Testis (tissue), 3 donors: Measurements from ENCODE around the gene FBXO8. TPM values are rescaled to one million over a fixed set of nuclear protein-coding genes. Genes with fewer than 3 reads are reported as not detected.

ENCODE experiments used
- DNase-seq: peaks from one replicate; pipeline ENCODE4 v3.0.0-alpha.2; 2019
- H3K27ac ChIP-seq, 2 donors: fragments of 200-600 bp; sonication (generic); one replicate each; pipeline ENCODE4 v1.5.1; 2019
- H3K27me3 ChIP-seq: fragments of 200-600 bp; sonication (generic); one replicate; pipeline ENCODE4 v1.5.1; 2019
- H3K36me3 ChIP-seq: fragments of 200-600 bp; sonication (generic); one replicate; pipeline ENCODE4 v1.5.1; 2017; ENCODE audit warnings: low read depth; ENCODE audit errors: missing control alignments
- H3K4me1 ChIP-seq: fragments of 200-600 bp; sonication (generic); one replicate; pipeline ENCODE4 v1.5.1; 2019
- H3K4me3 ChIP-seq, 2 donors: fragments of 200-600 bp; sonication (generic); one replicate each; pipeline ENCODE4 v1.5.1; 2017 to 2019
- H3K9me3 ChIP-seq: fragments of 200-600 bp; sonication (generic); one replicate; pipeline ENCODE4 v1.5.1; 2017
- POLR2A ChIP-seq: fragments of 450-650 bp; IDR thresholded peaks from one replicate; pipeline ENCODE4 v1.6.1; 2017; ENCODE audit warnings: antibody characterized with exemption, mild to moderate bottlenecking, moderate library complexity
- WGBS, 2 donors: methylation state at CpG; one replicate each; pipeline ENCODE4 v1.1.5; 2018; 5-methylcytosine and 5-hydroxymethylcytosine counted together
- intact Hi-C: fragments of 100-400 bp; cut with DNase I; formaldehyde crosslinking; loops from one replicate; pipeline ENCODE4 v1.15.1; 2023; ENCODE audit warnings: low total_unique reads
- polyA plus RNA-seq: library from polyadenylated mRNA; stranded (reverse); fragments of 350-450 nt; fragmentation: Illumina TruSeq; extraction: RNeasy Lipid Tissue Mini Kit (QIAGEN cat#74804); gene quantifications from one replicate; pipeline ENCODE4 v1.2.3, GENCODE V29; 2014; ENCODE audit warnings: low read depth, low replicate concordance; ENCODE audit not compliant: insufficient read depth
- total RNA-seq, 2 donors: library from RNA; depleted of rRNA; stranded (reverse); fragments of >200 nt; gene quantifications; one replicate each; pipeline ENCODE4 v1.2.3, GENCODE V29; 2016
- TF ChIP-seq, protein P1 (sequence below), 3 experiments: fragments of 450-650 bp in 2 of 3; fragments of 200-600 bp in 1 of 3; sonication (generic) in 1 of 3; IDR thresholded peaks; one replicate each; pipeline ENCODE4 v1.5.1; 2016 to 2019; ENCODE audit warnings: antibody characterized with exemption in 3 of 3, mild to moderate bottlenecking in 2 of 3, moderate library complexity in 1 of 3

The FBXO8 gene
- total and polyA plus RNA-seq, 3 donors from 2014 or later, result 22.6 to 25.5 (median 24.5) TPM

DNA sequence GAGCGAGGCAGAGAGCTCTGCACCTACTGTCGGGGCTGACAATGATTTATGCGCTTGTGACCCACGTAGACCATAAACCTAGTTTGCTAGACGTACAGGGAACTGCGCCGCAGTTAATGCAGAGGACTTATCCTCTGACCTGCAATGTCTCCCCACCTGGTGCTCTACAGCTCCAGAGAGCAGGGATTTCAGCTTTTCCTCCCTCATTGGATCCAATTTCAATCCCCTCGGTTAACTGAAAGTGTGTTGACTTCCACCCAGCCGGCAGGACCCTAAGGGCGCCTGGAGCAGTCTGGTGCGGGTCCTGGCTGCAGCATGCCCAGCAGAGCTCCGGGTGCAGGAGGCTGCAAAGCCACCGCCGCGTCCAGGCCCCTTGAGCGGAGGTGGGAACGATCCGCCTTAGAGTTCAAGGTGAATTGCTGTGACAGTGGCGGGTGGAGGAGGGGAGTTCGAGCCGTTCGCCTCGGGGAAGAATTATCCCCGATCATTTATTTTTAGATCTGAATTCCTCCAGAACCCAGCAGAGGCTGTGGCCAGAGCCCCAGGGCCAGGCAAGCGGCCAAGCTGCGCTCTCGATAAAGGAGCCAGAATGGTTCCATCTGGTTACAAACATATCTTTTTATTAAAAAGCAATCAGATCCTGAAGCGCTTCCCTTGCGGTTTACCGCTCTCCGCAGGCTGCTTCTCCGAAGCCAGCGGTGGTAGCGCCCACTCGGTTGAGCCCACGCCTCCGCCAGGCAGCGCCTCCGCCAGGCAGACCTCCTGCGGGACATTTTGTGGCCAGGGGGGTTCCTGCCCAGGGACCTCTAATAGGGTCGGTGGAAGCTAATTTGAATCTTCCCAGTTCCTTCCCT is 66.0 kb downstream of the FBXO8 start:
- DNase-seq, result peak; percentile 32
- no peaks in the 10 kb centered on the region for H3K27me3 ChIP-seq
- peak overlapping the region; percentile 6 for H3K4me3 ChIP-seq
- no peaks in the 10 kb centered on the region for H3K9me3 ChIP-seq
- no peaks in the 10 kb centered on the region for H3K36me3 ChIP-seq
- WGBS, 2 donors, result 1 to 4% methylated on average over 25 to 41 of the region's 41 CpGs
- H3K4me1 ChIP-seq, result peaks cover 20% of the 10 kb centered on the region
- TF ChIP-seq POLR2A, result no peak
- TF ChIP-seq, protein P1, sequence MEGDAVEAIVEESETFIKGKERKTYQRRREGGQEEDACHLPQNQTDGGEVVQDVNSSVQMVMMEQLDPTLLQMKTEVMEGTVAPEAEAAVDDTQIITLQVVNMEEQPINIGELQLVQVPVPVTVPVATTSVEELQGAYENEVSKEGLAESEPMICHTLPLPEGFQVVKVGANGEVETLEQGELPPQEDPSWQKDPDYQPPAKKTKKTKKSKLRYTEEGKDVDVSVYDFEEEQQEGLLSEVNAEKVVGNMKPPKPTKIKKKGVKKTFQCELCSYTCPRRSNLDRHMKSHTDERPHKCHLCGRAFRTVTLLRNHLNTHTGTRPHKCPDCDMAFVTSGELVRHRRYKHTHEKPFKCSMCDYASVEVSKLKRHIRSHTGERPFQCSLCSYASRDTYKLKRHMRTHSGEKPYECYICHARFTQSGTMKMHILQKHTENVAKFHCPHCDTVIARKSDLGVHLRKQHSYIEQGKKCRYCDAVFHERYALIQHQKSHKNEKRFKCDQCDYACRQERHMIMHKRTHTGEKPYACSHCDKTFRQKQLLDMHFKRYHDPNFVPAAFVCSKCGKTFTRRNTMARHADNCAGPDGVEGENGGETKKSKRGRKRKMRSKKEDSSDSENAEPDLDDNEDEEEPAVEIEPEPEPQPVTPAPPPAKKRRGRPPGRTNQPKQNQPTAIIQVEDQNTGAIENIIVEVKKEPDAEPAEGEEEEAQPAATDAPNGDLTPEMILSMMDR (IDR thresholded peaks at IDR 0.05), result no peak
- intact Hi-C loops, result no loop called here
- H3K27ac ChIP-seq, result no peak overlapping the region

DNA sequence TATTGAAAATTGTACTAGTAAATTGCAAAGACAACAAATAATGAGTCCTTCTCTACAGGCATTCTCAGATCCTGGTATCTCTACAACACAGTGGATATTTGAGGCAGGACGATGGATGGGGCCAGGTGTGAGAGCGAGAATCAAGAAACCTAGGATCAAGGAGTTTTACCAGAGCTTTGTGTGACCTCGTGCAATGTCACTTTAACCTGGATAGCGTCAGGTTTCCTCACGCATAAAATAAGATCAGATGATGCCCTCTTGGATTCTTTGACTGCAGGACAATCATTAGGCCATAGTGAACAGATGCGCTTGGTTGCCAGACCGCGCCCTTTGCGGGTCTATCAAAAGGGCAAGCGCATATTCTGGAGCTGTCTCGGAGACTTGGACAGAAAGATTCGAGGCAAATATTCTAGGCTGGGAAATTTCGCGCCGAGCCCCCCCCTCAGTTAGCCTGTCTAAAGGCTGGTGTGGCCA is 66.6 kb downstream of the FBXO8 start:
- WGBS, 2 donors, result 21 to 29% methylated on average over 15 of the region's 15 CpGs
- Histone ChIP-seq H3K36me3 (no peaks in the 10 kb centered on the region), H3K27me3 (no peaks in the 10 kb centered on the region), H3K9me3 (no peaks in the 10 kb centered on the region), H3K4me3 (peak overlapping the region in 1 of 2 donors; percentile 6), H3K4me1 (peaks cover 20% of the 10 kb centered on the region), H3K27ac (no peak overlapping the region)
- intact Hi-C loops, result no loop called here
- no peak for TF ChIP-seq POLR2A
- TF ChIP-seq, protein P1 (IDR thresholded peaks at IDR 0.05), result no peak
- DNase-seq, result no peak

DNA sequence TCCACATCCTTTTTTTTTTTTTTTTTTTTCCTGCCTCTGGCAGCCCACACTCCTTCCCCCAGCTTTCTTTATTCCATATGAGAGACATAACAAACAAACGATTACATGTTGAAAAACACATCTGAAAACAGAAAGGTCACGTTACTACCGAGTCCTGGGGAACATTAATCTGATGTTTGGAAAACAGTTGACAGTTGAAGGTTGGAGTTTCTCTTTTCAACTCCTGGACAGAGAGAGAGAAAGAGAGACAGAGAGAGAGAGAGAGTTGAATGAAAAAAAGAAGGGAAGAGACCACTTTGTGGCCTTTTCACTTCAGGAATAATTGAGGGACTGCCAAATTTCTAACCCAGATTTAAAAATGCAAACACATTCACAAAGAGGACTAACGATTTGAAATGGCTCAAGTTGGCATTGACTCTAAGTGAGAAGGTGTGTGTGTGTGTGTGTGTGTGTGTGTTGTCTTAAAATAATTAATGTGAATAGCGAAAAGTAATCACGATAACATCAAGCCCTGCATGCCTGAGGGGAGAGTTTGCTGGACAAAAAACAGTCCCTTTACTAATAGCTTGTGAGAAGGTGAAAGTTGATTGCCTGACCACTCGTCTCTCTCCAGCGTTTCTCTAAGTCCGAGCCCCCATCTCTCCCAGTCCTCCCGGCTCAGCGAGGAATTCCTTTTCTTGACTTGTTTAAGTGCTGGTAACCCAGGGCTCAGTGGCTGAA is 67.3 kb downstream of the FBXO8 start:
- peaks cover 20% of the 10 kb centered on the region for H3K4me1 ChIP-seq
- no peak overlapping the region for H3K27ac ChIP-seq
- no peaks in the 10 kb centered on the region for H3K36me3 ChIP-seq
- H3K4me3 ChIP-seq, result no peak overlapping the region
- DNase-seq, result no peak
- no peak for TF ChIP-seq POLR2A
- TF ChIP-seq, protein P1 (IDR thresholded peaks at IDR 0.05), result no peak
- no peaks in the 10 kb centered on the region for H3K9me3 ChIP-seq
- no peaks in the 10 kb centered on the region for H3K27me3 ChIP-seq
- WGBS, 2 donors, result 16 to 18% methylated on average over 11 of the region's 11 CpGs
- intact Hi-C loops, result no loop called here

DNA sequence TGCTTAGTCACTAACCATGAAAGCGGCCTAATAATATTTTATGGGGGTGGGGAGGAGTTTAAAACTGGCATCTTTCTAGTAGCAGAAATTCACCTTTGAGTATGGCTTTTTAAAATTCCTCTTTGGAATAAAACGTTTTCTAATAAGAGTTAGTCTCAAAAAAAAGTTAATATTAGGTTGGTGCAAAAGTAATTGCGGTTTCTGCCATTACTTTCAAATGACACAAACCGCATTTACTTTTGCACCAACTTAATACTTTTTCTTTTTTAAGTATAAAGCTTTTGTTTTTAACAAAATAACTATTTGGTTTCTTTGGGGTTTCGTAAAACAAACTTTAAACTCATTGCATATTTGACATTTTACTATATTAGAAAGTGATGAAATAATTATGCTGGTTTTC is 68.4 kb downstream of the FBXO8 start:
- Histone ChIP-seq H3K4me3 (no peak overlapping the region), H3K27me3 (no peaks in the 10 kb centered on the region)

More for the DNA sequence above, 68.4 kb downstream of the FBXO8 start:
- WGBS, 2 donors, result 25% methylated on average over 5 of the region's 5 CpGs
- Histone ChIP-seq H3K4me1 (peaks cover 20% of the 10 kb centered on the region), H3K36me3 (no peaks in the 10 kb centered on the region), H3K27ac (no peak overlapping the region), H3K9me3 (no peaks in the 10 kb centered on the region)
- TF ChIP-seq, protein P1 (IDR thresholded peaks at IDR 0.05), result no peak
- intact Hi-C loops, result no loop called here
- no peak for DNase-seq
